ENCODE measurements around the gene INKA1.

INKA1 gene

DNA sequence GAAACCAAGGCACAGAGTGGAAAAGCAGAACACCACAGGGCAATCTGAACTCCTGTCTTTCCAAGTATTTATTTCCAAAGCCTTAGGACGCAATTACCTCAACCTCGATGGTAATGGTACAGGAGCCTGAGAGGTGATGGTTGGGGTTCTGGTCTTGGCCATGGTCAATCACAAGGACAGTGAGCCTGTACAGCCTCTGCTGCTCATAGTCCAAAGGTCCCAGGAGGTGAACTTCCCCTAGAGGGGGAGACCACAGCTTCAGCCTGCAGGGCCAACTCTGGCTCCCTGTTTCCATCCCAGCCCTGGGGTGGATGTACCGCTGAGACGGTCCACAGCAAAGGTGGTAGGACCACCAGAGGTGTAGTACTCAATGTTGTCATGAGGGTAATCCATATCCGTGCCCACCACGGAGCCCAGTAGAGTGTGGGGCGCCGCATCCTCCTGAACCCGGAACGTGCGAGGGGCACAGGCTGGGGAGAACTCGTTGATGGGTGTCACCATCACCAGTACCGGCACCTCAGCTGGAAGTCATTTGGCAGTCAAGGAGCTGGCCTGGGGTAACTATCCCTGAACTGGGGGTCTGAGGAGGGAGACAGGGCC is 9.5 kb upstream of the INKA1 start:
- Histone ChIP-seq H2AFZ (ENCODE audit: low read depth) (no peak overlapping the region), H3K4me3 (IDR thresholded peaks at IDR 0.05; ENCODE audit: insufficient read depth, low read depth, low read length) (no peak overlapping the region), H3K79me2 (ENCODE audit: insufficient read depth, low read depth) (no peaks in the 10 kb centered on the region), H4K20me1 (ENCODE audit: insufficient read depth) (no peaks in the 10 kb centered on the region), H3K4me2 (no peak overlapping the region), H3K9ac (no peak overlapping the region), H3K4me1 (ENCODE audit: low read depth, poor library complexity, severe bottlenecking) (no peaks in the 10 kb centered on the region), H3K36me3 (ENCODE audit: insufficient read depth) (no peaks in the 10 kb centered on the region), H3K27me3 (ENCODE audit: insufficient read depth, low read depth) (no peaks in the 10 kb centered on the region), H3K27ac (no peak overlapping the region)
- TF ChIP-seq, protein P1, sequence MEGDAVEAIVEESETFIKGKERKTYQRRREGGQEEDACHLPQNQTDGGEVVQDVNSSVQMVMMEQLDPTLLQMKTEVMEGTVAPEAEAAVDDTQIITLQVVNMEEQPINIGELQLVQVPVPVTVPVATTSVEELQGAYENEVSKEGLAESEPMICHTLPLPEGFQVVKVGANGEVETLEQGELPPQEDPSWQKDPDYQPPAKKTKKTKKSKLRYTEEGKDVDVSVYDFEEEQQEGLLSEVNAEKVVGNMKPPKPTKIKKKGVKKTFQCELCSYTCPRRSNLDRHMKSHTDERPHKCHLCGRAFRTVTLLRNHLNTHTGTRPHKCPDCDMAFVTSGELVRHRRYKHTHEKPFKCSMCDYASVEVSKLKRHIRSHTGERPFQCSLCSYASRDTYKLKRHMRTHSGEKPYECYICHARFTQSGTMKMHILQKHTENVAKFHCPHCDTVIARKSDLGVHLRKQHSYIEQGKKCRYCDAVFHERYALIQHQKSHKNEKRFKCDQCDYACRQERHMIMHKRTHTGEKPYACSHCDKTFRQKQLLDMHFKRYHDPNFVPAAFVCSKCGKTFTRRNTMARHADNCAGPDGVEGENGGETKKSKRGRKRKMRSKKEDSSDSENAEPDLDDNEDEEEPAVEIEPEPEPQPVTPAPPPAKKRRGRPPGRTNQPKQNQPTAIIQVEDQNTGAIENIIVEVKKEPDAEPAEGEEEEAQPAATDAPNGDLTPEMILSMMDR (conservative IDR thresholded peaks at IDR 0.05; ENCODE audit: low read depth, low read length) = no peak

DNA sequence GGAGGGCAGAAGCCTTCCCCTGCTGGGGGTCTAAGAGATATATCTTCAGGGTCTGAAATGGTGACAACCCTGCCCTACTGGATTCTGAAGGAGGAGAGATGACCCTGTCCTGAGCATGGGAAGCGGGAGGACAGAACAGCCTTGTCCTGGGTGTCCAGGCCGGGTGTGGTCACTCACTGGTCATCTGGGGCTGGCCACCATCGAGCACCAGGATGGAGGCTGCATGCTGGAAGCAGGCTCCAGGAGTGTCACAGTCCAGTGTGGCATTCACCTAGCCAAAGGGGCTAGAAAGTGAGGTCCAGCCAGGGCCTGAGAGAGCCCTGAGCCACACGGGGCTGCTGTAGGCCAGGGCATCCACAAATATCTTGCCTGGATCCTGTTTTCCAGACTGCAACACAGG is 8.6 kb upstream of the INKA1 start:
- H3K27ac ChIP-seq = no peak overlapping the region
- no peak overlapping the region for H3K4me2 ChIP-seq
- no peaks in the 10 kb centered on the region for H3K79me2 ChIP-seq (ENCODE audit: insufficient read depth, low read depth)
- H3K27me3 ChIP-seq (ENCODE audit: insufficient read depth, low read depth) = no peaks in the 10 kb centered on the region
- no peak overlapping the region for H2AFZ ChIP-seq (ENCODE audit: low read depth)
- H4K20me1 ChIP-seq (ENCODE audit: insufficient read depth) = no peaks in the 10 kb centered on the region
- TF ChIP-seq, protein P1 (conservative IDR thresholded peaks at IDR 0.05; ENCODE audit: low read depth, low read length) = no peak
- H3K4me1 ChIP-seq (ENCODE audit: low read depth, poor library complexity, severe bottlenecking) = no peaks in the 10 kb centered on the region
- H3K4me3 ChIP-seq (IDR thresholded peaks at IDR 0.05; ENCODE audit: insufficient read depth, low read depth, low read length) = no peak overlapping the region
- H3K9ac ChIP-seq = no peak overlapping the region
- H3K36me3 ChIP-seq (ENCODE audit: insufficient read depth) = no peaks in the 10 kb centered on the region

DNA sequence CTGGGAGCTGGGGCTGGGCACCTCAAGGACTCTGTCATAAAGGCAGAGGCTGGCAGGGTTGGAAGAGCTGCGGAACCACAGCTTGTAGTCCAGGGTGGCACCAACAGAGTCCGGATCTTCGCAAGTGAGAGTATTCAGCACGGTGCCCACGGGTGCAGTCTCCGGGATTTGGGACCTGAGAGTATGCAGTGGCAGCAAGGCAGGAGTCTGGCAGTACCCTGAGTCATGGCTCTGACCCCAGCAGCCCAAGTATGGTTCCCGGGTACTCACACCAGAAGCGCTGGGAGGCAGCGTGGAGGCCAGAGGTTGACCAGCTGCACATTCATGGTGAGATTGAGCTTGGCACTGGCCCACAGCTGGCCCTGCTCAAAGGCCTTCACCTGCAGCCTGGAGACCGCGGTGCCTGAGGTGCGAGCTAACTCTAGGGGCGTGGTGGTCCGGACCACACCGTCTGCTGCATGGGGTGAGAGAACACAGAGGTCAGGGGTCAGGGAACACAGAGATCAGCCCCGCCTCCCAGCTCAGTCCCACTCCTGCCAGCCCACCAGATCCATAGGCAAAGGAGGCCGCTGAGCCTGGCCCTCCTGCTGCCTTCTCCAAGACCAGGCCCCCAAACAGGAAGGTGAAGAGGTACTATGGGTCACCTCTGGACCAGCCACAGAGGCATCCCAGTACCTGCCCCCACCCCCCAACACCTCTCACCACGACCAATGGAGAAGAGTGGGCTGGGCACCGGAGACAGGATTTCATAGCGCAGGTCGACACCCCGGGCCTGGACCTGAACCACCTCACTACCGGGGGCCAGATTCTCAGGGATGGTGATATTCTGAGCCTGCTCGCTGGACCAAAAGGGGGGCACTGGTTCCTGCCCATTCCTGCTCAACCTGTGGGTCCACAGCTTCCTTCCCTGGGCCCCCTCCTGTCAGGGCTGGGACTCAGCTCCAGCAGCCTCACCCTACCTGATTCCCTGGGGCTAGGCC is 7.8 kb upstream of the INKA1 start:
- Histone ChIP-seq H2AFZ (ENCODE audit: low read depth) (no peak overlapping the region), H3K4me2 (no peak overlapping the region), H4K20me1 (ENCODE audit: insufficient read depth) (no peaks in the 10 kb centered on the region), H3K9ac (no peak overlapping the region), H3K79me2 (ENCODE audit: insufficient read depth, low read depth) (no peaks in the 10 kb centered on the region), H3K4me3 (IDR thresholded peaks at IDR 0.05; ENCODE audit: insufficient read depth, low read depth, low read length) (no peak overlapping the region), H3K27me3 (ENCODE audit: insufficient read depth, low read depth) (no peaks in the 10 kb centered on the region), H3K36me3 (ENCODE audit: insufficient read depth) (no peaks in the 10 kb centered on the region), H3K4me1 (ENCODE audit: low read depth, poor library complexity, severe bottlenecking) (no peaks in the 10 kb centered on the region), H3K27ac (no peak overlapping the region)
- TF ChIP-seq, protein P1 (conservative IDR thresholded peaks at IDR 0.05; ENCODE audit: low read depth, low read length) = no peak

DNA sequence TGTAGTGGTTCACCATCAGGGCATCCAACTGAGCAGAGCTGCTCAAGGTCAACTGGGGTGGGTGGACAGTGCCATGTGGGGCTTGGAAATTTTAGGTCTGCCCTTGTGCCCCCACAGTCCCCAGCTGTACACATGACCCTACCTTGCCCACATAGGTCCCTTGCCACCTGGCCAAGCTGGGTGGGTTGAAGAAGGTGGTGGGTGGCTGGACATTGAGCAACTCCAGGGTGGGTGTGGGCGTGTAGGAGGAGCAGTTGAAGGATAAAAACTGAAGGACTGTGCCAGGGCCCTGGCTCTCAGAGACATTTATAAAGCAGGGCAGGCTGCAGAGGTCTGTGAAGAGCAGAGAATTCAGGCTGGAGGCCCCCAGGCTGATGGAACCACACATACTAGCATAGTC is 4.0 kb upstream of the INKA1 start:
- Histone ChIP-seq H3K4me3 (IDR thresholded peaks at IDR 0.05; ENCODE audit: insufficient read depth, low read depth, low read length) (no peak overlapping the region), H3K4me2 (no peak overlapping the region), H3K36me3 (ENCODE audit: insufficient read depth) (no peaks in the 10 kb centered on the region), H3K79me2 (ENCODE audit: insufficient read depth, low read depth) (no peaks in the 10 kb centered on the region), H3K27ac (no peak overlapping the region), H2AFZ (ENCODE audit: low read depth) (no peak overlapping the region), H4K20me1 (ENCODE audit: insufficient read depth) (no peaks in the 10 kb centered on the region), H3K27me3 (ENCODE audit: insufficient read depth, low read depth) (no peaks in the 10 kb centered on the region; the same call in 1 of the 2 replicates), H3K9ac (no peak overlapping the region), H3K4me1 (ENCODE audit: low read depth, poor library complexity, severe bottlenecking) (no peaks in the 10 kb centered on the region)
- TF ChIP-seq, protein P1 (conservative IDR thresholded peaks at IDR 0.05; ENCODE audit: low read depth, low read length) = no peak
